Measurements from ENCODE around the gene LRRC4. TPM values are rescaled to one million over a fixed set of nuclear protein-coding genes. Genes with fewer than 3 reads are reported as not detected.

Gene LRRC4
- total and polyA plus RNA-seq, 2 donors (not counting 3 experiments of a cell fraction or from before 2014, with no cell fraction given) = 3.8 to 4.2 TPM

DNA sequence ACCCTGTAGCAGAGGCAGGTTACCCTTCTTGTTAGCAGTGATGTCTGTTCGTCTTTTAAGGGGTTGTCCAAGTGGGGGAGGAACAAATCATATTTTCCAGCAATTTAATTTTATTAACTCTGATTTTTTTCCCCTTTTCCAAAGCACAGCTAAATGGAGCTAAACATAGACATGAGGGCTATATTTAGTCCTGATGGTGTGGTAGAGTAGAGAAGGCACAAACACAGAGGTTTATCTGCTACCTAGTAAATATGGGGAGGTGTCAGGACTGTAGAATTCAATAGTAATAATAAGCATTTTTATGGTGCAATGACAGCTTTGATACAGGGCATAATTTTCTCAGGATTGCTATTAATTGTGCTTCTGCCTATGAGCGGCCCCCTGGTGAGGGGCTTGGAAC lies 22.5 kb downstream of the LRRC4 start:
- Histone ChIP-seq H3K79me2 (ENCODE audit: control insufficient read depth, insufficient read depth, low read length) (no peaks in the 10 kb centered on the region), H3K4me3 (replicated peaks in 1 of 3; ENCODE audit: insufficient read depth in 1 of 3, low read depth in 1 of 3, low read length in 3 of 3) (no peak overlapping the region), H3K36me3 (ENCODE audit: control insufficient read depth in 2 of 2, extremely low read depth in 1 of 2, insufficient read depth in 2 of 2, low read length in 2 of 2) (peaks cover 0 to 2% of the 10 kb centered on the region in 2 experiments), H4K20me1 (replicated peaks; ENCODE audit: control insufficient read depth, extremely low read depth, insufficient read depth, low read length) (no peaks in the 10 kb centered on the region), H3K9ac (replicated peaks; ENCODE audit: extremely low read depth, insufficient read depth, low read length) (no peak overlapping the region), H3K9me1 (replicated peaks; ENCODE audit: control insufficient read depth, extremely low read depth, insufficient read depth, low read length) (no peaks in the 10 kb centered on the region), H3K4me2 (ENCODE audit: insufficient read depth, low read length) (no peak overlapping the region), H3K9me3 (replicated peaks; ENCODE audit: control insufficient read depth, insufficient read depth, low read length) (no peaks in the 10 kb centered on the region), H2AFZ (ENCODE audit: low read depth, low read length) (no peak overlapping the region), H3K27ac (ENCODE audit: insufficient read depth, low read depth, low read length) (no peak overlapping the region), H3K4me1 (ENCODE audit: control insufficient read depth, extremely low read depth, insufficient read depth, low read length) (no peaks in the 10 kb centered on the region), H3K27me3 (ENCODE audit: control insufficient read depth in 2 of 2, insufficient read depth in 2 of 2, low read length in 2 of 2) (no peaks in the 10 kb centered on the region)
- TF ChIP-seq, protein P1, sequence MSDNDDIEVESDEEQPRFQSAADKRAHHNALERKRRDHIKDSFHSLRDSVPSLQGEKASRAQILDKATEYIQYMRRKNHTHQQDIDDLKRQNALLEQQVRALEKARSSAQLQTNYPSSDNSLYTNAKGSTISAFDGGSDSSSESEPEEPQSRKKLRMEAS (IDR thresholded peaks at IDR 0.05; ENCODE audit: insufficient read depth, insufficient read length) = no peak
- TF ChIP-seq JUN (IDR thresholded peaks at IDR 0.05; ENCODE audit: borderline replicate concordance, insufficient read depth, insufficient read length, low read depth) = no peak
- no peak for TF ChIP-seq EZH2 (IDR thresholded peaks at IDR 0.05; ENCODE audit: borderline replicate concordance, low read depth, low read length, severe bottlenecking)
- no peak for TF ChIP-seq MYC (IDR thresholded peaks at IDR 0.05; ENCODE audit: low read depth, low read length)
- TF ChIP-seq POLR2AphosphoS5 (IDR thresholded peaks at IDR 0.05; ENCODE audit: insufficient read depth, low read depth, low read length) = no peak
- TF ChIP-seq, protein P2, sequence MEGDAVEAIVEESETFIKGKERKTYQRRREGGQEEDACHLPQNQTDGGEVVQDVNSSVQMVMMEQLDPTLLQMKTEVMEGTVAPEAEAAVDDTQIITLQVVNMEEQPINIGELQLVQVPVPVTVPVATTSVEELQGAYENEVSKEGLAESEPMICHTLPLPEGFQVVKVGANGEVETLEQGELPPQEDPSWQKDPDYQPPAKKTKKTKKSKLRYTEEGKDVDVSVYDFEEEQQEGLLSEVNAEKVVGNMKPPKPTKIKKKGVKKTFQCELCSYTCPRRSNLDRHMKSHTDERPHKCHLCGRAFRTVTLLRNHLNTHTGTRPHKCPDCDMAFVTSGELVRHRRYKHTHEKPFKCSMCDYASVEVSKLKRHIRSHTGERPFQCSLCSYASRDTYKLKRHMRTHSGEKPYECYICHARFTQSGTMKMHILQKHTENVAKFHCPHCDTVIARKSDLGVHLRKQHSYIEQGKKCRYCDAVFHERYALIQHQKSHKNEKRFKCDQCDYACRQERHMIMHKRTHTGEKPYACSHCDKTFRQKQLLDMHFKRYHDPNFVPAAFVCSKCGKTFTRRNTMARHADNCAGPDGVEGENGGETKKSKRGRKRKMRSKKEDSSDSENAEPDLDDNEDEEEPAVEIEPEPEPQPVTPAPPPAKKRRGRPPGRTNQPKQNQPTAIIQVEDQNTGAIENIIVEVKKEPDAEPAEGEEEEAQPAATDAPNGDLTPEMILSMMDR (IDR thresholded peaks at IDR 0.05; ENCODE audit: extremely low read depth in 1 of 2, insufficient read depth in 1 of 2, low read depth in 1 of 2, low read length in 2 of 2) = no peak
- TF ChIP-seq POLR2A (IDR thresholded peaks at IDR 0.05; ENCODE audit: low read depth, low read length) = no peak
- no peak for TF ChIP-seq FOS (IDR thresholded peaks at IDR 0.05; ENCODE audit: borderline replicate concordance, insufficient read depth, low read length)
- TF ChIP-seq GATA2 (IDR thresholded peaks at IDR 0.05; ENCODE audit: insufficient read depth, insufficient read length, low read depth, low read length) = no peak
- DNase-seq (ENCODE audit: low read depth, low spot score) (no peak), FAIRE-seq (no peak)
- no TSS peak for BruUV-seq (replicated peaks)
- dilution Hi-C loops (cut with MboI; ENCODE audit: extremely low pct_ligation_motif_present, low sequenced_read_pairs) (no loop called here), intact Hi-C loops (cut with micrococcal nuclease) (no loop called here)
- ChIA-PET CTCF (interaction anchor here (1.0 kb wide), 2 partner anchors 9 to 301 kb away, joined by 4 to 5 read pairs; no protein-coding TSS in a partner anchor), POLR2A (no interaction called here)
